GM19238 (cell line): ENCODE measurements around the gene CD302.
"Not testable (repeated sequence)": the region's sequence is repeated elsewhere in the genome, so short reads cannot be mapped to it uniquely, and the experiment has no call there.

Experiments used
- DNase-seq: peaks from one replicate; pipeline ENCODE4 v3.0.0; 2011; ENCODE audit warnings: low spot score; ENCODE audit not compliant: insufficient read length

Gene CD302

GRCh38 chr2:159755014-159755413 is 43.0 kb downstream of the CD302 start:
- no peak for DNase-seq

- no peak for DNase-seq
Measured at GRCh38 chr2:159753797-159754196, 44.2 kb downstream of the CD302 start.

- DNase-seq, result no peak
Measured at GRCh38 chr2:159750873-159751272, 47.1 kb downstream of the CD302 start.

GRCh38 chr2:159748089-159748488 is 49.9 kb downstream of the CD302 start:
- no peak for DNase-seq

GRCh38 chr2:159745237-159745636 is 52.8 kb downstream of the CD302 start:
- not testable (repeated sequence) for DNase-seq

GRCh38 chr2:159744363-159744762 is 53.6 kb downstream of the CD302 start:
- no peak for DNase-seq

GRCh38 chr2:159742846-159743245 is 55.2 kb downstream of the CD302 start:
- no peak for DNase-seq

- DNase-seq, result no peak
Measured at GRCh38 chr2:159738509-159739390, 59.3 kb downstream of the CD302 start.

GRCh38 chr2:159737917-159738296 is 60.1 kb downstream of the CD302 start:
- no peak for DNase-seq

GRCh38 chr2:159737292-159737916 is 60.6 kb downstream of the CD302 start:
- no peak for DNase-seq

GRCh38 chr2:159736048-159736447 is 62.0 kb downstream of the CD302 start:
- DNase-seq, result no peak

- DNase-seq, result no peak
Measured at GRCh38 chr2:159735648-159736047, 62.4 kb downstream of the CD302 start.

GRCh38 chr2:159728629-159729028 is 69.4 kb downstream of the CD302 start:
- no peak for DNase-seq

GRCh38 chr2:159725713-159726112 is 72.3 kb downstream of the CD302 start:
- no peak for DNase-seq

GRCh38 chr2:159724795-159725572 is 73.0 kb downstream of the CD302 start:
- DNase-seq, result not testable (repeated sequence)

- no peak for DNase-seq
Measured at GRCh38 chr2:159722580-159722979, 75.4 kb downstream of the CD302 start.

GRCh38 chr2:159720676-159721075 is 77.3 kb downstream of the CD302 start:
- no peak for DNase-seq
